A673 (cell line): ENCODE data around the gene MLC1.

Experiments
- CTCF ChIP-seq: fragments of 300-800, 200-600 bp; sonication (generic); conservative IDR thresholded peaks from 2 replicates; pipeline ENCODE4 v1.5.1; 2017; ENCODE audit warnings: low read depth, mild to moderate bottlenecking, antibody characterized with exemption, low read length, moderate library complexity, mixed read lengths
- EZH2 ChIP-seq: fragments of 200-600 bp; sonication (generic); IDR thresholded peaks from 2 replicates; pipeline ENCODE4 v1.6.1; 2017; ENCODE audit warnings: borderline replicate concordance, low read depth, mild to moderate bottlenecking, mixed read lengths, antibody characterized with exemption, low read length; ENCODE audit not compliant: poor library complexity, severe bottlenecking

DNA sequence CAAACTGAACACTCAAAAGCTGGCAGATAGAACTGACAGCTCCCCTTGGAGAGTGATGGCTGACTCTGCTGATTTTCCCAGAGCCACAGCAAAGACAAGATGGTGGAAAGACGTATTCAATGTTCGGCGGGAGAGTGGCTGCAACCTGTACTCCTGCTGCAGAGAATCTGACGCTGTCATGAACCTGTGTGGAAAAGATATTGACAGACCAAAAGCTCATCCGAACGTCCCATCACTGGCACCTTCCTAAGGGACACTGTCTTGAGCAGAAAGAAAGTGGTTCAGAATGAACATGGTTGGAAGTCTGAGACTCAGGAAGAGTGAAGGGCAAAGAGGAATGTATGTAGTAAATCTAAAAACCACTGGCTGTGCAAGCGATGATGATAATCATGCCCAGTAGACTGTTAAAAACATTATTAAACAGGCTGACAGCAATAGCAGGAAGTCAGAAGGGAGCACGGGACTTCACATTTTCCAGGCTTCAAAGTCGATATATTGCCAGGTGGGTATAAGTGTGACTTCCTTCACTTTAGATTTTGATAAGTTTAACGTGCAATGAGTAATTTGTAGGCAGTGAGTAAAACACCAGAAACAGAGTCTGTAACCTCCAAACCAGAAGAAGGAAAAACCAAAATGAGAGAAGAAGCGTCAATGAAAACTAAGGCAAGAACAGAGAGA, 66.5 kb downstream of the MLC1 start:
- no peak for TF ChIP-seq CTCF
- TF ChIP-seq EZH2: no peak
